ENCODE results near the gene CFHR1. TPM values are rescaled to one million over a fixed set of nuclear protein-coding genes. Genes with fewer than 3 reads are reported as not detected.
"Not testable (repeated sequence)": the region's sequence is repeated elsewhere in the genome, so short reads cannot be mapped to it uniquely, and the experiment has no call there.

Gene CFHR1
- total RNA-seq, 3 donors from 2014 or later (not counting 1 experiment from before 2014, with no cell fraction given), result not detected

GRCh38 chr1:196777603-196778002, 41.9 kb upstream of the CFHR1 start:
- Histone ChIP-seq H3K27ac (ENCODE audit: low read length) (no peak overlapping the region), H3K36me3 (ENCODE audit: control insufficient read depth, insufficient read depth, low read length) (no peaks in the 10 kb centered on the region), H3K9me3 (ENCODE audit: control insufficient read depth, insufficient read depth, low read length) (no peaks in the 10 kb centered on the region), H3K27me3 (ENCODE audit: control insufficient read depth, insufficient read depth, low read length) (no peaks in the 10 kb centered on the region), H3K4me1 (ENCODE audit: control insufficient read depth, insufficient read depth, low read length) (no peaks in the 10 kb centered on the region), H3K4me3 (ENCODE audit: low read length) (no peak overlapping the region)
- peaks cover 5 to 7% of the 10 kb centered on the region in 2 donors for H3K9me3 Mint-ChIP-seq
- no peak for DNase-seq
- intact Hi-C loops (cut with micrococcal nuclease), result no loop called here
- 92% methylated on average over 13 of the region's 13 CpGs for WGBS (ENCODE audit: insufficient coverage)
- no peak overlapping the region for H3K4me3 Mint-ChIP-seq
- TF ChIP-seq CTCF (IDR thresholded peaks at IDR 0.05), result no peak
- H3K27me3 Mint-ChIP-seq (ENCODE audit: low read depth in 2 of 2), result no peaks in the 10 kb centered on the region
- no peak for ATAC-seq
- H3K27ac Mint-ChIP-seq, result no peak overlapping the region
- H3K36me3 Mint-ChIP-seq, result no peaks in the 10 kb centered on the region
- H3K4me1 Mint-ChIP-seq, result no peaks in the 10 kb centered on the region

DNA sequence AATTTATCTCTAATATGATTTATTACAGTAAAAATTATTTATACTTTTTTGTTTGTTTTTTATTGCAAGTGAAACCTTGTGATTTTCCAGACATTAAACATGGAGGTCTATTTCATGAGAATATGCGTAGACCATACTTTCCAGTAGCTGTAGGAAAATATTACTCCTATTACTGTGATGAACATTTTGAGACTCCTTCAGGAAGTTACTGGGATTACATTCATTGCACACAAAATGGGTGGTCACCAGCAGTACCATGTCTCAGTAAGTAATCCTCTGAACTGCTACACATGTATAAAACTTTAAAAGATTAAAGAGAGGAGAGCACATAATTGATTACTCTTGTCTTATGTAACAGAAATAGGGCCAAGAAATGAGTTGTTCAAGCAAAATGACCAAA, 40.4 kb upstream of the CFHR1 start:
- no peak for TF ChIP-seq CTCF (IDR thresholded peaks at IDR 0.05)
- Histone ChIP-seq H3K4me1 (ENCODE audit: control insufficient read depth, insufficient read depth, low read length) (no peaks in the 10 kb centered on the region), H3K36me3 (ENCODE audit: control insufficient read depth, insufficient read depth, low read length) (no peaks in the 10 kb centered on the region), H3K9me3 (ENCODE audit: control insufficient read depth, insufficient read depth, low read length) (no peaks in the 10 kb centered on the region), H3K27ac (ENCODE audit: low read length) (no peak overlapping the region), H3K4me3 (ENCODE audit: low read length) (no peak overlapping the region), H3K27me3 (ENCODE audit: control insufficient read depth, insufficient read depth, low read length) (no peaks in the 10 kb centered on the region)
- intact Hi-C loops (cut with micrococcal nuclease), result no loop called here
- H3K36me3 Mint-ChIP-seq, result no peaks in the 10 kb centered on the region
- DNase-seq, result no peak
- peaks cover 2% of the 10 kb centered on the region in 2 donors for H3K9me3 Mint-ChIP-seq
- 100% methylated on average over 1 of the region's 1 CpG for WGBS (ENCODE audit: insufficient coverage)
- ATAC-seq, result no peak
- no peak overlapping the region for H3K4me3 Mint-ChIP-seq
- no peak overlapping the region for H3K27ac Mint-ChIP-seq
- H3K27me3 Mint-ChIP-seq (ENCODE audit: low read depth in 2 of 2), result no peaks in the 10 kb centered on the region
- H3K4me1 Mint-ChIP-seq, result no peaks in the 10 kb centered on the region

DNA sequence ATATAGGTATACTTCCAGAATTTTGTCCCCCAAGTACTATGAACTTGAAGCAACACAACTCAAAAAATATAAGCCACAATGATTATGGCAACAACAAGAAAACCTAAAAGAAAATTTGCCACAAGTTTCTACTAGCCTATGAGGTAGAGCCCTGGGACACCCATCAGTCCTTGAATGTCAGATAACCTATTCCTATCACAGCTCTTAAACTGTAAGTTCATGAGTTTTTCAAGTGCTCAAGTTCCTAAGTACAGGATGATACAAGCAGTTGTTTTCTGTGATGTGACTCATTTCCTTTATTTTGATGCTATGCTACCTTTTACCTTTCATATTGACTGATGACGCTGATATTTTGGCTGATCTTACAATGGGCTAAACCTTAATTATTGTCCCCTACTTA, 28.3 kb upstream of the CFHR1 start:
- H3K36me3 Mint-ChIP-seq, result not testable (repeated sequence)
- no CpG with 5 or more reads among the region's 1 CpG for WGBS (ENCODE audit: insufficient coverage)

DNA sequence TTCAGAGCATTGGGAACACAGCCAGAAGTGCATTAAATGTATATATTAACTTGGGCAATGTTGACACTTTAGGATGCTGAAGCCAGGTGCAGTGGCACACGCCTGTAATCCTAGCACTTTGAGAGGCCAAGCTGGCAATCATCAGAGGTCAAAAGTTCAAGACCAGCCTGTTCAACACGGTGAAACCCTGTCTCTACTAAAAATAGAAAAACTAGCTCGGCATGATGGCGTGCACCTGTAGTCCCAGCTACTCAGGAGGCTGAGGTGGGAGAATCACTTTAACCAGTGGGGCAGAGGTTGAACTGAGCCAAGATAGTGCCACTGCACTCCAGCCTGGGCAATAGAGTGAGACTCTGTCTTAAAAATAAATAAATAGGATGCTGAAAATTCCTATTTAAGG, 25.4 kb upstream of the CFHR1 start:
- H3K36me3 Mint-ChIP-seq; H3K9me3 ChIP-seq (ENCODE audit: control insufficient read depth, insufficient read depth, low read length); H3K4me1 Mint-ChIP-seq; H3K27me3 ChIP-seq (ENCODE audit: control insufficient read depth, insufficient read depth, low read length); ATAC-seq; intact Hi-C loops (cut with micrococcal nuclease); H3K36me3 ChIP-seq (ENCODE audit: control insufficient read depth, insufficient read depth, low read length); H3K4me3 Mint-ChIP-seq; H3K27me3 Mint-ChIP-seq (ENCODE audit: low read depth in 2 of 2); H3K27ac ChIP-seq (ENCODE audit: low read length); H3K9me3 Mint-ChIP-seq; H3K4me1 ChIP-seq (ENCODE audit: control insufficient read depth, insufficient read depth, low read length); H3K4me3 ChIP-seq (ENCODE audit: low read length); DNase-seq; H3K27ac Mint-ChIP-seq: not testable (repeated sequence)
- WGBS (ENCODE audit: insufficient coverage), result 81% methylated on average over 4 of the region's 4 CpGs

More for the DNA sequence above, 28.3 kb upstream of the CFHR1 start:
- intact Hi-C loops (cut with micrococcal nuclease); H3K9me3 ChIP-seq (ENCODE audit: control insufficient read depth, insufficient read depth, low read length); H3K27me3 Mint-ChIP-seq (ENCODE audit: low read depth in 2 of 2); H3K36me3 ChIP-seq (ENCODE audit: control insufficient read depth, insufficient read depth, low read length); H3K27me3 ChIP-seq (ENCODE audit: control insufficient read depth, insufficient read depth, low read length); ATAC-seq; H3K27ac ChIP-seq (ENCODE audit: low read length); H3K27ac Mint-ChIP-seq; H3K4me1 ChIP-seq (ENCODE audit: control insufficient read depth, insufficient read depth, low read length); DNase-seq; H3K4me3 ChIP-seq (ENCODE audit: low read length); H3K4me3 Mint-ChIP-seq; H3K9me3 Mint-ChIP-seq; H3K4me1 Mint-ChIP-seq: not testable (repeated sequence)

DNA sequence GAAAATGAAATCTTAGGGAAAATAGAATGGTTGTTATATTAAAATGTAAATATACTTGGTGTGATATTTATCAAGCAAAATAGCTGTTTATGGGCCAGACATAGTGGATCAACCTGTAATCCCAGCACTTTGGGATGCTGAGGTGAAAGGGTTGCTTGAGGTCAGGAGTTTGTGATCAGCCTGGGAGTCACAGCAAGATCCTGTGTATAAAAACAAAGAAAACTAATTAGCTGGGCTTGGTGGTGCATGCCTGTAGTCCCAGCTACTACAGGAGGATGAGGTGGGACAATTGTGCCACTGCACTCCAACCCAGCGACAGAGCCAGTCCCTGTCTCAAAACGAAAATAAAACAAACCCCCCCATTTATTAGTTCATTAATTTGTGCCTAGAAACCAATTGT, 21.6 kb upstream of the CFHR1 start:
- no peak overlapping the region for H3K27ac Mint-ChIP-seq
- Histone ChIP-seq H3K36me3 (ENCODE audit: control insufficient read depth, insufficient read depth, low read length) (no peaks in the 10 kb centered on the region), H3K4me1 (ENCODE audit: control insufficient read depth, insufficient read depth, low read length) (no peaks in the 10 kb centered on the region), H3K4me3 (ENCODE audit: low read length) (no peak overlapping the region), H3K9me3 (ENCODE audit: control insufficient read depth, insufficient read depth, low read length) (no peaks in the 10 kb centered on the region), H3K27me3 (ENCODE audit: control insufficient read depth, insufficient read depth, low read length) (no peaks in the 10 kb centered on the region), H3K27ac (ENCODE audit: low read length) (no peak overlapping the region)
- ATAC-seq (no peak), DNase-seq (no peak)
- no peak for TF ChIP-seq CTCF (IDR thresholded peaks at IDR 0.05)
- intact Hi-C loops (cut with micrococcal nuclease), result no loop called here
- H3K4me3 Mint-ChIP-seq, result no peak overlapping the region
- no CpG with 5 or more reads among the region's 2 CpGs for WGBS (ENCODE audit: insufficient coverage)
- H3K4me1 Mint-ChIP-seq, result no peaks in the 10 kb centered on the region
- no peaks in the 10 kb centered on the region for H3K27me3 Mint-ChIP-seq (ENCODE audit: low read depth in 2 of 2)
- H3K9me3 Mint-ChIP-seq, result peaks cover 0 to 3% of the 10 kb centered on the region in 2 donors
- H3K36me3 Mint-ChIP-seq, result no peaks in the 10 kb centered on the region

- H3K27ac Mint-ChIP-seq; H3K4me1 ChIP-seq (ENCODE audit: control insufficient read depth, insufficient read depth, low read length); DNase-seq; H3K4me1 Mint-ChIP-seq; ATAC-seq; H3K27ac ChIP-seq (ENCODE audit: low read length); H3K27me3 Mint-ChIP-seq (ENCODE audit: low read depth in 2 of 2); H3K4me3 ChIP-seq (ENCODE audit: low read length); H3K9me3 ChIP-seq (ENCODE audit: control insufficient read depth, insufficient read depth, low read length); H3K36me3 Mint-ChIP-seq; intact Hi-C loops (cut with micrococcal nuclease); H3K9me3 Mint-ChIP-seq; H3K36me3 ChIP-seq (ENCODE audit: control insufficient read depth, insufficient read depth, low read length); H3K27me3 ChIP-seq (ENCODE audit: control insufficient read depth, insufficient read depth, low read length); H3K4me3 Mint-ChIP-seq: not testable (repeated sequence)
- WGBS (ENCODE audit: insufficient coverage), result 88% methylated on average over 1 of the region's 1 CpG
Measured at GRCh38 chr1:196801920-196802319, 17.6 kb upstream of the CFHR1 start.

Data from natural killer cell (primary cell).